ENCODE data around the gene RXRB.

DNA sequence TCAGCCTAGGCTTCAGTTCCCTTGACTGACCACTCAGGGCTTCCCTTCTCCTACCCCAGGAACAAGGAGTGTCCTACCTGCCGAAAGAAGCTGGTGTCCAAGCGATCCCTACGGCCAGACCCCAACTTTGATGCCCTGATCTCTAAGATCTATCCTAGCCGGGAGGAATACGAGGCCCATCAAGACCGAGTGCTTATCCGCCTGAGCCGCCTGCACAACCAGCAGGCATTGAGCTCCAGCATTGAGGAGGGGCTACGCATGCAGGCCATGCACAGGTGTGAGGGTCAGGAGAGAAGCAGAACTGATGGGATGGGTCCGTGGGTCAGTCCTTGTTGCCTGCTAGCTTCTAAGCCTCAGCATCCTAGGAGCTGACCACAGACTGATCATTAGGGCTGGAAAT lies 9.4 kb upstream of the RXRB start:
- TF ChIP-seq GATA3 (IDR thresholded peaks at IDR 0.05; ENCODE audit: low read depth, low read length) (no peak), GATA2 (IDR thresholded peaks at IDR 0.05; ENCODE audit: low read depth, low read length) (no peak)
